Measurements from ENCODE around the gene FOXO3. TPM values are rescaled to one million over a fixed set of nuclear protein-coding genes. Genes with fewer than 3 reads are reported as not detected.

The FOXO3 gene
- polyA plus RNA-seq, 1 donor (not counting 4 experiments of a cell fraction or from before 2014, with no cell fraction given), result 17.6 TPM

GRCh38 chr6:108568551-108569305 is 8.0 kb downstream of the FOXO3 start:
- H3K9ac ChIP-seq (ENCODE audit: control insufficient read depth, extremely low read depth, insufficient read depth, low read length), result no peak overlapping the region
- dilution Hi-C loops (cut with MboI; ENCODE audit: extremely low pct_ligation_motif_present, low sequenced_read_pairs), result no loop called here
- H3K27ac ChIP-seq (ENCODE audit: control insufficient read depth, insufficient read depth, low read length), result no peak overlapping the region
- H4K20me1 ChIP-seq (ENCODE audit: control insufficient read depth, extremely low read depth, insufficient read depth, low read length), result peaks cover 11% of the 10 kb centered on the region
- no peak for FAIRE-seq
- no peak overlapping the region for H2AFZ ChIP-seq (ENCODE audit: control insufficient read depth, low read length)
- peaks cover 9 to 26% of the 10 kb centered on the region in 2 experiments for H3K36me3 ChIP-seq (ENCODE audit: control insufficient read depth in 2 of 2, extremely low read depth in 1 of 2, insufficient read depth in 2 of 2, low read length in 2 of 2)
- no peaks in the 10 kb centered on the region for H3K9me3 ChIP-seq (ENCODE audit: control insufficient read depth, low read depth, low read length)
- H3K4me1 ChIP-seq (ENCODE audit: control insufficient read depth, extremely low read depth, insufficient read depth, low read length), result peaks cover 34% of the 10 kb centered on the region
- peaks cover 73% of the 10 kb centered on the region for H3K79me2 ChIP-seq (ENCODE audit: control insufficient read depth, insufficient read depth, low read length)
- DNase-seq (ENCODE audit: low read depth, low spot score), result no peak
- H3K4me2 ChIP-seq (ENCODE audit: control insufficient read depth, extremely low read depth, insufficient read depth, low read depth, low read length), result no peak overlapping the region
- H3K4me3 ChIP-seq (ENCODE audit: control insufficient read depth in 2 of 3, extremely low read depth in 1 of 3, insufficient read depth in 2 of 3, low read depth in 1 of 3, low read length in 3 of 3), result no peak overlapping the region
- peaks cover 2% of the 10 kb centered on the region for H3K9me1 ChIP-seq (ENCODE audit: control insufficient read depth, extremely low read depth, insufficient read depth, low read length)
- TF ChIP-seq, protein P1, sequence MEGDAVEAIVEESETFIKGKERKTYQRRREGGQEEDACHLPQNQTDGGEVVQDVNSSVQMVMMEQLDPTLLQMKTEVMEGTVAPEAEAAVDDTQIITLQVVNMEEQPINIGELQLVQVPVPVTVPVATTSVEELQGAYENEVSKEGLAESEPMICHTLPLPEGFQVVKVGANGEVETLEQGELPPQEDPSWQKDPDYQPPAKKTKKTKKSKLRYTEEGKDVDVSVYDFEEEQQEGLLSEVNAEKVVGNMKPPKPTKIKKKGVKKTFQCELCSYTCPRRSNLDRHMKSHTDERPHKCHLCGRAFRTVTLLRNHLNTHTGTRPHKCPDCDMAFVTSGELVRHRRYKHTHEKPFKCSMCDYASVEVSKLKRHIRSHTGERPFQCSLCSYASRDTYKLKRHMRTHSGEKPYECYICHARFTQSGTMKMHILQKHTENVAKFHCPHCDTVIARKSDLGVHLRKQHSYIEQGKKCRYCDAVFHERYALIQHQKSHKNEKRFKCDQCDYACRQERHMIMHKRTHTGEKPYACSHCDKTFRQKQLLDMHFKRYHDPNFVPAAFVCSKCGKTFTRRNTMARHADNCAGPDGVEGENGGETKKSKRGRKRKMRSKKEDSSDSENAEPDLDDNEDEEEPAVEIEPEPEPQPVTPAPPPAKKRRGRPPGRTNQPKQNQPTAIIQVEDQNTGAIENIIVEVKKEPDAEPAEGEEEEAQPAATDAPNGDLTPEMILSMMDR (optimal IDR thresholded peaks at IDR 0.05 in 1 of 3, IDR thresholded peaks at IDR 0.05 in 1 of 3, conservative IDR thresholded peaks at IDR 0.05 in 1 of 3; ENCODE audit: extremely low read depth in 1 of 3, insufficient read depth in 2 of 3, low read length in 3 of 3), result no peak
- TF ChIP-seq EZH2 (IDR thresholded peaks at IDR 0.05; ENCODE audit: low read length), result no peak
- no peaks in the 10 kb centered on the region for H3K27me3 ChIP-seq (ENCODE audit: control insufficient read depth, extremely low read depth, insufficient read depth, low read length)

- Histone ChIP-seq H3K27me3 (ENCODE audit: control insufficient read depth, extremely low read depth, insufficient read depth, low read length) (no peaks in the 10 kb centered on the region), H3K9me1 (ENCODE audit: control insufficient read depth, extremely low read depth, insufficient read depth, low read length) (no peaks in the 10 kb centered on the region), H3K9me3 (ENCODE audit: control insufficient read depth, low read depth, low read length) (no peaks in the 10 kb centered on the region), H3K36me3 (ENCODE audit: control insufficient read depth in 2 of 2, extremely low read depth in 1 of 2, insufficient read depth in 2 of 2, low read length in 2 of 2) (peaks cover 9 to 26% of the 10 kb centered on the region in 2 experiments), H3K27ac (ENCODE audit: control insufficient read depth, insufficient read depth, low read length) (no peak overlapping the region), H3K4me1 (ENCODE audit: control insufficient read depth, extremely low read depth, insufficient read depth, low read length) (peaks cover 22% of the 10 kb centered on the region), H3K4me2 (ENCODE audit: control insufficient read depth, extremely low read depth, insufficient read depth, low read depth, low read length) (no peak overlapping the region), H2AFZ (ENCODE audit: control insufficient read depth, low read length) (no peak overlapping the region), H3K9ac (ENCODE audit: control insufficient read depth, extremely low read depth, insufficient read depth, low read length) (no peak overlapping the region), H3K79me2 (ENCODE audit: control insufficient read depth, insufficient read depth, low read length) (peaks cover 81% of the 10 kb centered on the region), H3K4me3 (ENCODE audit: control insufficient read depth in 2 of 3, extremely low read depth in 1 of 3, insufficient read depth in 2 of 3, low read depth in 1 of 3, low read length in 3 of 3) (no peak overlapping the region), H4K20me1 (ENCODE audit: control insufficient read depth, extremely low read depth, insufficient read depth, low read length) (peaks cover 11% of the 10 kb centered on the region)
- TF ChIP-seq EZH2 (IDR thresholded peaks at IDR 0.05; ENCODE audit: low read length), result no peak
- no peak for DNase-seq (ENCODE audit: low read depth, low spot score)
- dilution Hi-C loops (cut with MboI; ENCODE audit: extremely low pct_ligation_motif_present, low sequenced_read_pairs), result no loop called here
- FAIRE-seq, result no peak
Observed at GRCh38 chr6:108570517-108570916, 9.8 kb downstream of the FOXO3 start.
